ENCODE data around the gene PRKCI. TPM values are rescaled to one million over a fixed set of nuclear protein-coding genes. Genes with fewer than 3 reads are reported as not detected.

Gene PRKCI
- total and polyA plus RNA-seq, 9 of the 15 experiments (the other 6 are each of a cell fraction or from before 2014, with no cell fraction given), result 10.5 to 43.2 (median 31.4) TPM

DNA sequence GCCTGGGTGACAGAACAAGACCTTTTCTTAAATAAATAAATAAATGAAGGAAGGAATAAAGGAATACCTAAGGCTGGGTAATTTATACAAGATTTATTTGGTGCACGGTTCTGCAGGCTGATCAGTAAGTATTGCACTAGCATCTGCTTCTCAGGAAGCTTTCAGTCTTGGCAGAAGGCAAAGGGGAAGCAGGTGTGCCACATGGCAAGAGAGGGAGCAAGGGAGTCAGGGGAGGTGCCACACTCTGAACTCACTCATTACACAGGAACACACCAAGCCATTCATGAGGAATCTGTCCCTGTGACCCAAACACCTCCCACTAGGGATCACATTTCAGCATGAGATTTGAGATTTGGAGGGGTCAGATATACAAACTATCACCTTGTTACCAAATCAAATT lies 56.4 kb downstream of the PRKCI start (continued):
- TF ChIP-seq, protein P1, sequence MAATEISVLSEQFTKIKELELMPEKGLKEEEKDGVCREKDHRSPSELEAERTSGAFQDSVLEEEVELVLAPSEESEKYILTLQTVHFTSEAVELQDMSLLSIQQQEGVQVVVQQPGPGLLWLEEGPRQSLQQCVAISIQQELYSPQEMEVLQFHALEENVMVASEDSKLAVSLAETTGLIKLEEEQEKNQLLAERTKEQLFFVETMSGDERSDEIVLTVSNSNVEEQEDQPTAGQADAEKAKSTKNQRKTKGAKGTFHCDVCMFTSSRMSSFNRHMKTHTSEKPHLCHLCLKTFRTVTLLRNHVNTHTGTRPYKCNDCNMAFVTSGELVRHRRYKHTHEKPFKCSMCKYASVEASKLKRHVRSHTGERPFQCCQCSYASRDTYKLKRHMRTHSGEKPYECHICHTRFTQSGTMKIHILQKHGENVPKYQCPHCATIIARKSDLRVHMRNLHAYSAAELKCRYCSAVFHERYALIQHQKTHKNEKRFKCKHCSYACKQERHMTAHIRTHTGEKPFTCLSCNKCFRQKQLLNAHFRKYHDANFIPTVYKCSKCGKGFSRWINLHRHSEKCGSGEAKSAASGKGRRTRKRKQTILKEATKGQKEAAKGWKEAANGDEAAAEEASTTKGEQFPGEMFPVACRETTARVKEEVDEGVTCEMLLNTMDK (IDR thresholded peaks at IDR 0.05; ENCODE audit: borderline replicate concordance, insufficient read depth, low read depth, low read length, poor library complexity, severe bottlenecking), result no peak
- TF ChIP-seq ADNP (tag; IDR thresholded peaks at IDR 0.05) (no peak), NCOA4 (IDR thresholded peaks at IDR 0.05; ENCODE audit: partially characterized antibody) (no peak)

DNA sequence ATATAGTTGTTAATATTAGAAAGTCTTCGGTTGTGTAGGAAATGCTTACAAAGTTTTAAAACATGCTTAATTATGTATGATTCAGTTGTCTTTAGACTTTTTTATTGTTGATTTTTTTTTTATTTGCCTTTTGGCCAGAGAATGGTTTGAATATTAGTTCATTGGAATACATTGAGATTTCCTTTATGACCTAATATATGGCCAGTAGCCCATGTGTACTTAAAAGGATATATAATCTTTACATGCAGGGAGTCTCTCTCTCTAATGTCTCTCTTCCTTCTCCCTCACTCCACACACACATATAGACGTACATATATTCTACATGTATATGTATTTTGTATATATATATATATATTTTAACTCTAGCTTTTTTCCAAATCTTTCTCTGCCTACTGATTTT lies 68.0 kb downstream of the PRKCI start:
- intact Hi-C loops (cut with micrococcal nuclease) (no loop called here), in situ Hi-C loops (cut with MboI) (no loop called here)
- Histone ChIP-seq H3K36me3 (ENCODE audit: control insufficient read depth, insufficient read depth, low read length) (peaks cover 32% of the 10 kb centered on the region; the same call in 1 of the 3 replicates), H3K9ac (ENCODE audit: insufficient read depth in 1 of 2, low read depth in 2 of 2, low read length in 2 of 2) (no peak overlapping the region), H3K4me1 (replicated peaks in 1 of 2; ENCODE audit: control insufficient read depth in 2 of 2, insufficient read depth in 2 of 2, low read length in 2 of 2) (no peaks in the 10 kb centered on the region; a peak in 1 of 5 replicates), H3K27me3 (ENCODE audit: control insufficient read depth in 2 of 2, insufficient read depth in 2 of 2, low read length in 2 of 2) (no peaks in the 10 kb centered on the region), H2AFZ (ENCODE audit: low read depth, low read length) (no peak overlapping the region), H3K79me2 (ENCODE audit: control insufficient read depth, insufficient read depth, low read length) (no peaks in the 10 kb centered on the region), H3K9me1 (ENCODE audit: control insufficient read depth, insufficient read depth, low read length) (no peaks in the 10 kb centered on the region), H4K20me1 (replicated peaks; ENCODE audit: control insufficient read depth, insufficient read depth, low read length) (no peaks in the 10 kb centered on the region), H3K9me3 (replicated peaks; ENCODE audit: control insufficient read depth, insufficient read depth, low read depth, low read length) (no peaks in the 10 kb centered on the region), H3K4me2 (ENCODE audit: insufficient read depth, low read length) (no peak overlapping the region), H3K27ac (ENCODE audit: extremely low read depth, low read depth, low read length) (no peak overlapping the region), H3K4me3 (no peak overlapping the region)
- FAIRE-seq (no peak), ATAC-seq (no peak), DNase-seq (ENCODE audit: extremely low read depth in 1 of 4, low spot score in 3 of 4) (no peak)
- no TSS peak for BruUV-seq (replicated peaks)
- 87% methylated on average over 2 of the region's 2 CpGs for WGBS (ENCODE audit: insufficient coverage, low coverage, missing lambda C conversion rate)
- ChIA-PET POLR2A (no interaction called here), CTCF (ENCODE audit: low intra/inter-chr PET ratio) (no interaction called here)
- no peak for TF ChIP-seq RBFOX2 (IDR thresholded peaks at IDR 0.05; ENCODE audit: low read depth, low read length)
- TF ChIP-seq TCF7L2 (IDR thresholded peaks at IDR 0.05; ENCODE audit: low read depth, low read length), result no peak
- TF ChIP-seq, protein P2, sequence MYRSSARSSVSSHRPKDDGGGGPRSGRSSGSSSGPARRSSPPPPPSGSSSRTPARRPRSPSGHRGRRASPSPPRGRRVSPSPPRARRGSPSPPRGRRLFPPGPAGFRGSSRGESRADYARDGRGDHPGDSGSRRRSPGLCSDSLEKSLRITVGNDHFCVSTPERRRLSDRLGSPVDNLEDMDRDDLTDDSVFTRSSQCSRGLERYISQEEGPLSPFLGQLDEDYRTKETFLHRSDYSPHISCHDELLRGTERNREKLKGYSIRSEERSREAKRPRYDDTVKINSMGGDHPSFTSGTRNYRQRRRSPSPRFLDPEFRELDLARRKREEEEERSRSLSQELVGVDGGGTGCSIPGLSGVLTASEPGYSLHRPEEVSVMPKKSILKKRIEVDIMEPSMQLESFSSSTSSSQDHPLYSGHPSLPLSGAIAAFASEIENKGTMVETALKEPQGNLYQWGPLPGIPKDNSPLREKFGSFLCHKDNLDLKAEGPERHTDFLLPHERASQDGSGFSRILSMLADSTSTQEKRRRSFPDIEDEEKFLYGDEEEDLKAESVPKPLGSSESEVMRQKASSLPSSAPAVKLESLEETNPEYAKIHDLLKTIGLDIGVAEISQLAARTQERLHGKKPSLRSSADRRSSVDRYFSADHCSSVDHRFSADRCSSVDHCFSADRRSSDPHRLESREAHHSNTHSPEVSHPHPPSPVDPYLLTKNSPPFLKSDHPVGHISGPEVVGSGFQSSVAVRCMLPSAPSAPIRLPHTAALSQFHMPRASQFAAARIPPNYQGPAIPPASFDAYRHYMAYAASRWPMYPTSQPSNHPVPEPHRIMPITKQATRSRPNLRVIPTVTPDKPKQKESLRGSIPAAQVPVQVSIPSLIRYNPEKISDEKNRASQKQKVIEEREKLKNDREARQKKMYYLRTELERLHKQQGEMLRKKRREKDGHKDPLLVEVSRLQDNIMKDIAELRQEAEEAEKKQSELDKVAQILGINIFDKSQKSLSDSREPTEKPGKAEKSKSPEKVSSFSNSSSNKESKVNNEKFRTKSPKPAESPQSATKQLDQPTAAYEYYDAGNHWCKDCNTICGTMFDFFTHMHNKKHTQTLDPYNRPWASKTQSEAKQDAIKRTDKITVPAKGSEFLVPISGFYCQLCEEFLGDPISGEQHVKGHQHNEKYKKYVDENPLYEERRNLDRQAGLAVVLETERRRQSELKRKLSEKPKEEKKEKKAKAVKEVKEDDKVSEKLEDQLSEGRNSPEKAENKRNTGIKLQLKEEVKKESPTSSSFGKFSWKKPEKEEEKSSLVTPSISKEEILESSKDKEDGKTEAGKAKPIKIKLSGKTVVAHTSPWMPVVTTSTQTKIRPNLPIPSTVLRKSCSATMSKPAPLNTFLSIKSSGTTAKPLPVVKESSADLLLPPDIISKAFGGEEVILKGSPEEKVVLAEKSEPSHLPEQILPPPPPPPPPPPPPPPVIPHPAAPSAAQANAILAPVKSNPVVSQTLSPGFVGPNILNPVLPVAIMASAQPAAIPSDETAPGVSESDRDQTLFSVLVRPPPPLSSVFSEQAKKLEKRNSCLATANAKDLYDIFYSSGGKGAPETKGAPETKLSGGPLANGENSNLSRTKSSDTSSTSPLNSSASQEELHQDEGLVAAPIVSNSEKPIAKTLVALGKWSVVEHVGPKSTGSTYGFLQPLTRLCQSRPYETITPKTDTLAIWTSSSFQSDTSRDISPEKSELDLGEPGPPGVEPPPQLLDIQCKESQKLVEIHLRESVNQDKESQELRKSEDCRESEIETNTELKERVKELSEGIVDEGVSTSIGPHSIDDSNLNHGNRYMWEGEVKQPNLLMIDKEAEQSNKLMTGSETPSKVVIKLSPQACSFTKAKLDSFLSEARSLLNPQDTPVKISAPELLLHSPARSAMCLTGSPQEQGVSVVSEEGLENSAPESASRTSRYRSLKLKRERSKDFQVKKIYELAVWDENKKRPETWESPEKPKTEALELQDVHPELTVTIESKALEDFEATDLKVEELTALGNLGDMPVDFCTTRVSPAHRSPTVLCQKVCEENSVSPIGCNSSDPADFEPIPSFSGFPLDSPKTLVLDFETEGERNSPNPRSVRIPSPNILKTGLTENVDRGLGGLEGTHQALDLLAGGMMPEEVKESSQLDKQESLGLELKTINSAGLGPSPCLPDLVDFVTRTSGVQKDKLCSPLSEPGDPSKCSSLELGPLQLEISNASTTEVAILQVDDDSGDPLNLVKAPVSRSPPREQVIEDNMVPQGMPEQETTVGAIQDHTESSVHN (IDR thresholded peaks at IDR 0.05; ENCODE audit: borderline replicate concordance in 1 of 2, low read depth in 1 of 2), result no peak
- no peak for TF ChIP-seq SMARCA5 (IDR thresholded peaks at IDR 0.05)
- no peak for TF ChIP-seq HLTF (IDR thresholded peaks at IDR 0.05)
- no peak for TF ChIP-seq SIN3B (IDR thresholded peaks at IDR 0.05; ENCODE audit: low read depth)
- no peak for TF ChIP-seq ZNF12 (CRISPR knock-in tag; IDR thresholded peaks at IDR 0.05)

Data from K562 (cell line).